T-helper 2 cell treated with Interferon-gamma antibody and Interleukin-4, amounts not matched to agents 100 ng/mL and 5 ng/mL, for 36 hours (primary cell): ENCODE measurements around the gene TDRKH. TPM values are rescaled to one million over a fixed set of nuclear protein-coding genes. Genes with fewer than 3 reads are reported as not detected.
"Not testable (repeated sequence)": the region's sequence is repeated elsewhere in the genome, so short reads cannot be mapped to it uniquely, and the experiment has no call there.

Source experiments
- intact Hi-C: fragments of 100-400 bp; cut with micrococcal nuclease; formaldehyde crosslinking; loops from one replicate; pipeline ENCODE4 v1.15.1; 2023
- total RNA-seq: library from RNA; stranded (reverse); gene quantifications from 2 replicates; pipeline ENCODE4 v1.2.3, GENCODE V29; 2022

Gene TDRKH
- total RNA-seq, 1 donor from 2014 or later = 16.3 TPM

GRCh38 chr1:151768351-151769066 is 21.8 kb downstream of the TDRKH start:
- intact Hi-C loops = not testable (repeated sequence)

- intact Hi-C loops = loop anchor here (1.0 to 2.0 kb wide), 3 partner anchors 26 to 153 kb away; partner anchors contain the start of gene TDRKH
Observed at GRCh38 chr1:151763990-151764389, 26.3 kb downstream of the TDRKH start.

- intact Hi-C loops = loop anchor here (1.0 to 2.0 kb wide), 3 partner anchors 27 to 152 kb away; partner anchors contain the start of gene TDRKH
Observed at GRCh38 chr1:151762941-151763921, 27.1 kb downstream of the TDRKH start, which contains the start of gene MRPL9. Gene MRPL9 (minus strand): TSS chr1:151763496. CDS start chr1:151763479, 17 bp downstream.

GRCh38 chr1:151760597-151761385 is 29.5 kb downstream of the TDRKH start:
- intact Hi-C loops = no loop called here

- intact Hi-C loops = no loop called here
Observed at GRCh38 chr1:151759241-151759640, 31.1 kb downstream of the TDRKH start.

- intact Hi-C loops = no loop called here
Observed at GRCh38 chr1:151756291-151756690, 34.0 kb downstream of the TDRKH start.

- intact Hi-C loops = no loop called here
Observed at GRCh38 chr1:151741516-151741915, 48.8 kb downstream of the TDRKH start.

GRCh38 chr1:151739590-151740355 is 50.5 kb downstream of the TDRKH start:
- intact Hi-C loops = loop anchor here (5.0 kb wide), 1 partner anchor 297 kb away; no protein-coding TSS in a partner anchor

- intact Hi-C loops = loop anchor here (5.0 kb wide), 1 partner anchor 295 kb away; no protein-coding TSS in a partner anchor
Observed at GRCh38 chr1:151737479-151737878, 52.8 kb downstream of the TDRKH start.

- intact Hi-C loops = loop anchor here (5.0 kb wide), 1 partner anchor 295 kb away; no protein-coding TSS in a partner anchor
Observed at GRCh38 chr1:151737026-151737425, 53.3 kb downstream of the TDRKH start.

GRCh38 chr1:151733995-151734394 is 56.3 kb downstream of the TDRKH start:
- intact Hi-C loops = not testable (repeated sequence)

- intact Hi-C loops = no loop called here
Observed at GRCh38 chr1:151733126-151733525, 57.2 kb downstream of the TDRKH start.

GRCh38 chr1:151729966-151730291 is 60.4 kb downstream of the TDRKH start:
- intact Hi-C loops = no loop called here

GRCh38 chr1:151729157-151729965 is 60.9 kb downstream of the TDRKH start:
- intact Hi-C loops = no loop called here

GRCh38 chr1:151728151-151729054 is 61.9 kb downstream of the TDRKH start:
- intact Hi-C loops = no loop called here

GRCh38 chr1:151723726-151724370 is 66.5 kb downstream of the TDRKH start:
- intact Hi-C loops = loop anchor here (5.0 kb wide), 1 partner anchor 132 kb away; no protein-coding TSS in a partner anchor
